Choroid plexus epithelial cell (primary cell): ENCODE data around the gene VPS35L.

Experiments used
- DNase-seq: peaks from one replicate; pipeline ENCODE4 v3.0.0-alpha.2; 2010; ENCODE audit warnings: low read depth
- H3K4me3 ChIP-seq: 2 replicates; pipeline ENCODE4 v1.5.1; 2011; ENCODE audit warnings: low read depth, mild to moderate bottlenecking, control low read depth, low read length, moderate library complexity
- TF ChIP-seq, protein P1 (sequence below): conservative IDR thresholded peaks from 2 replicates; pipeline ENCODE4 v1.5.1; 2011; ENCODE audit warnings: low read depth, mild to moderate bottlenecking, control low read depth, inconsistent platforms, low read length, moderate library complexity

Gene VPS35L

DNA sequence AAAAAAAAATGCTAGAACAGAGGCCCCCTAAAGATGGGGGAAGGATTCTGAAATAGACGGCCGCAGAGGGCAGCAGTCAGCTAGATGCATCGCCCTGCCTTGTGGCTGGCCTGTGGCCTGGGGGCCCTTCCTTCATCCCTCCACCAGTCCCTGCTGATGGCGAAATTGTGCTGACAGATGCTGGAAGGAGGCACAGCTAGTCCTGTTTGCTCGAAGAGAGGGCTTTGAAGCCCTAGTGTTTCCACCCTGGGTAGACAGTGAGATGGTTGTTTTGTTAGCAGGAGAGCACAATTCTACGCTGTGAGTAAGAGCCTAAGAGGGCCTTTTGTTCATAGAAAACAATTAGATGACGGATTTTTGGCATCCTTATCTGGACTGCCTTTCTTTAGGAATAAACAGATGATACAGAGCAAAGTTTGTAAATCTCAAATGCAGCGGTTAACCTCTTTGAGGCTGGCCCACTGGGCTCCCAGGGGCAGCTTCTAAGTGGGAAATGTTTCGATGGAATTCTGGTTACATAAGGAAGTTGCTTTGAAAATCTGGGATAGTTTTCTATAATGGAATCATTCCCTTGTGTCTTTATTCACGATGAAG, 23.0 kb downstream of the VPS35L start:
- H3K4me3 ChIP-seq: no peak overlapping the region
- no peak for DNase-seq
- TF ChIP-seq, protein P1, sequence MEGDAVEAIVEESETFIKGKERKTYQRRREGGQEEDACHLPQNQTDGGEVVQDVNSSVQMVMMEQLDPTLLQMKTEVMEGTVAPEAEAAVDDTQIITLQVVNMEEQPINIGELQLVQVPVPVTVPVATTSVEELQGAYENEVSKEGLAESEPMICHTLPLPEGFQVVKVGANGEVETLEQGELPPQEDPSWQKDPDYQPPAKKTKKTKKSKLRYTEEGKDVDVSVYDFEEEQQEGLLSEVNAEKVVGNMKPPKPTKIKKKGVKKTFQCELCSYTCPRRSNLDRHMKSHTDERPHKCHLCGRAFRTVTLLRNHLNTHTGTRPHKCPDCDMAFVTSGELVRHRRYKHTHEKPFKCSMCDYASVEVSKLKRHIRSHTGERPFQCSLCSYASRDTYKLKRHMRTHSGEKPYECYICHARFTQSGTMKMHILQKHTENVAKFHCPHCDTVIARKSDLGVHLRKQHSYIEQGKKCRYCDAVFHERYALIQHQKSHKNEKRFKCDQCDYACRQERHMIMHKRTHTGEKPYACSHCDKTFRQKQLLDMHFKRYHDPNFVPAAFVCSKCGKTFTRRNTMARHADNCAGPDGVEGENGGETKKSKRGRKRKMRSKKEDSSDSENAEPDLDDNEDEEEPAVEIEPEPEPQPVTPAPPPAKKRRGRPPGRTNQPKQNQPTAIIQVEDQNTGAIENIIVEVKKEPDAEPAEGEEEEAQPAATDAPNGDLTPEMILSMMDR: no peak

DNA sequence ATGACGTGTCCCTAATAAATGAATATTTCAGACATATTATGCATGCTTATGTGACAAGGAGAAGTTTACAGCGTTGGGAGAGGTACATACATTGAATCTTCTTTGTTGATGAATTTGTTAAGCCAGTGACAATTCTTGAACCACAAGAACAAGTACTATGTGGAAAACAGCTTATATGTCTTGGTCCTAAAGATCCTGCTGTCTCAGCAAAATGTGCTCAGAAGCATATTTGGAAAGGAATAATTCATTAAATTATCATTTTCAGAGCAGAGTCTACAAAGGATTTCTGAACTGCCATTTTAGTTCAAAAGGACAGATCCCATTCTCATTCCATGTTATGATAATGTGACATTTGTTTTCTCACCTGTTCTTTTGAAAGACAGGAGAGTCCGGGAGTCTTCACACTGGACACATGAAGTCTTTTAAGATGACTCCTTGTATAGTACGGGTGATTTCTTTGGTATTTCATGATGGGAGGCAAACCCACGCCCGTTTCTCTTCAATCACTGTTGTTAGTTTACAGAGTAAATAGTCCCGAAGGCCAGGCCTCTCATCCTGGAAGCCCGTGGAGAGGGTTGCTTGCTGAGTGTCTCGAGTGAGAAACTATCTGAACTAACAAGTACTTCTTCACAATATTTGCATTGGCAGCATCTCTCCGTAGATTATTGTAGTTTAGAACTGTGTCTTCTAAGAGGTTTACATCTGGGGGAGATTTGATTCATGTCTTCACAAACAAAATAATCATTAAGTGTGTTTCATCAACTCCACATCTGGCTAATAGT, 26.7 kb downstream of the VPS35L start:
- TF ChIP-seq, protein P1: no peak
- DNase-seq: peak; percentile 9
- no peak overlapping the region for H3K4me3 ChIP-seq

DNA sequence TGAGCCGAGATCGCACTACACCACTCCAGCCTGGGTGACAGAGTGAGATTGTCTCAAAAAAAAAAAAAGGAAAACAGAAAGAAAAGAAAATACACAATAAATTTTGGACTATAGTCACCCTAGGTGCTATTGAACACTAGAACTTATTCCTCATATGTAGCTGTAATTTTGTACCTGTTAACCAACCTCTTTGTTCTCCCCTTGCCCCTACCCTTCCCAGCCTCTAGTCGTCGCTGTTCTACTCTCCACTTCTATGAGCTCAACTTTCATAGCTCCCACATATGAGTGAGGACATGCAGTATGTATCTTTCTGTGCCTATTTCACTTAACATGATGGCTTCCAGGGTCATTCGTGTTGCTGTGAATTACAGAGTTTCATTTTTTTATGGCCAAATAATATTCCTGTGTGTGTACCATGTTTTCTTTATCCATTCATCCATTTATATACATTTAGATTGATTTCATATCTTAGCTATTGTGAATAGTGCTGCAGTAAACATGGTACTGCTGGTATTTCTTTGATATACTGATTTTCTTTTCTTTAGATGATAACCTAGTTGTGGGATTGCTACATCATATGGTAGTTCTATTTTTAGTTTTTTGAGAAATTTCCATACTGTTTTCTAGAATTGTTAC, 28.3 kb downstream of the VPS35L start:
- TF ChIP-seq, protein P1: peak; percentile 95
- peak; percentile 83 for DNase-seq
- no peak overlapping the region for H3K4me3 ChIP-seq

DNA sequence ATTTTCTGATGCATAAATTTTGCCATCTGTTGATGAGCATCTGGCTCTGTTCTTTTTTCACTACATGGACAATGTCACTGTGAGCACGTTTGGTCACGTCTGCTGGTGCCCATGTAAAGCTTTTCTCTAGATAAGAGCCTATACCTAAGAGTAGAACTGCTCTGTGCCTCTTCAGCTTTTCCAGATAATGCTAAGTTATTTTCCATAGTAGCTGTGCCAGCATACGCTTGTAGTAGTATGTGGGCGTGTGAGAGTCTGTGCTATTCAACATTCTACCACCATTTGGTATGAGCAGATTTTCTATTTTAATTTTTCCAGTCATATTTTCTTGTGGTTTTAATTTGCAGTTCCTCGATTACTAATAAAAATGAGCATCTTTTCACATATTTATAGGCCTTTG, 33.2 kb downstream of the VPS35L start:
- TF ChIP-seq, protein P1: no peak
- H3K4me3 ChIP-seq: no peak overlapping the region
- DNase-seq: peak; percentile 18

DNA sequence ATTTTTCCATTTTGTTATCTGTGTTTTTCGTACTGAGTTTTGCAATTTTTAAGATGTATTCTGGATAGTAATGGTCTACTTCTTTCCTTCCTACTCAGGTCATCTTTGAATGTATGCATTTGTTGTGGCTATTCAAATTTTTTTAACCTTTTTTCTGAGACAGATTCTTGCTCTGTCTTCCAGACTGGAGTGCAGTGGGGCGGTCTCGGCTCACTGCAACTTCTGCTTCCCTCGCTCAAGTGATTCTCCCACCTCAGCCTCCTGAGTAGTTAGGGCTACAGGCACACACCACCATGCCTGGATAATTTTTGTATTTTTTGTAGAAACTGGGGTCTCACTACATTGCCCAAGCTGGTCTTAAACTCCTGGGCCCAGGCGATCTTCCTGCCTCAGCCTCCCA, 33.6 kb downstream of the VPS35L start:
- H3K4me3 ChIP-seq: no peak overlapping the region
- TF ChIP-seq, protein P1: no peak
- DNase-seq: no peak

DNA sequence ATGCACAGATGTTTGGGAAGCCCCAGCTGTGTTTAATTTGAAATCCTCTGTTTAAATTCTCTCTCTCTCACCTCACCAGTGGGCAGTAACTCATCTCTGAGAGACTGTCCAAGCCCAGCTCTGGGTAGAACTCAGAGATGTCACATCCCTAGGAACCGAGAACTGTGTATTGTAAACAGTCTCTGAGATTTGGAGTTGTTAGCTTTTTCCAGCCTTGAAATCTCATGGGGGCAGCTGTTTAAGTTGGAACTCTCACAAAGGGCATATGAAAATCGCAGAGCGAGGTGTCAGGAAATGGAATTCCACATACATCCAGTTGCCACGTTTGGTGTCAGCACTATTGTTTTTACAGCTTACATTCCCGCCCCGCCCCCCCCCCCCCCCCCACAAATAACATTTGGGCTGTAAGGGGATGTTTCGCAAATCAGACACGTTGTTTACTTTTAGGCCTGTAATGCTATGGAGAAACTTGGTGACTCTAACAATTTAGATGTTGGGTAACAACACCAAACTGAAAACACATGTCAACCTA, 34.3 kb downstream of the VPS35L start:
- no peak overlapping the region for H3K4me3 ChIP-seq
- TF ChIP-seq, protein P1: no peak
- DNase-seq: peak; percentile 81
